Gastrocnemius medialis (tissue), 4 donors: ENCODE data around the gene FGFR4. TPM values are rescaled to one million over a fixed set of nuclear protein-coding genes. Genes with fewer than 3 reads are reported as not detected.

Experiments
- ATAC-seq, 2 donors: fragments of 150-250 bp; one replicate each; pipeline ENCODE4 v1.9.1; 2016
- DNase-seq, 2 donors: peaks; one replicate each; pipeline ENCODE4 v3.0.0-alpha.2; 2019
- H3K27ac ChIP-seq, 4 donors: fragments of 200-600 bp; sonication (generic); 1 replicate in 1 of 4; 2 replicates in 3 of 4; pipeline ENCODE4 v1.5.1; 2016 to 2018; ENCODE audit warnings: mild to moderate bottlenecking in 2 of 4, moderate library complexity in 1 of 4
- H3K27me3 ChIP-seq, 3 donors: fragments of 200-600 bp; sonication (generic) in 2 of 3; 1 replicate in 1 of 3; 2 replicates in 2 of 3; pipeline versions ENCODE4 v1.5.1 to v1.6.0; 2016 to 2019; ENCODE audit warnings: mild to moderate bottlenecking in 1 of 3, moderate library complexity in 1 of 3
- H3K36me3 ChIP-seq, 2 donors: fragments of 200-600 bp; sonication (generic) in 1 of 2; one replicate each; pipeline ENCODE4 v1.5.1; 2017 to 2018
- H3K4me1 ChIP-seq, 2 donors: fragments of 200-600 bp; sonication (generic) in 1 of 2; one replicate each; pipeline ENCODE4 v1.5.1; 2016 to 2017; ENCODE audit warnings: mild to moderate bottlenecking in 2 of 2
- H3K4me3 ChIP-seq, 4 donors: fragments of 200-600 bp; sonication (generic) in 3 of 4; 1 replicate in 1 of 4; 2 replicates in 3 of 4; pipeline ENCODE4 v1.5.1; 2016 to 2019; ENCODE audit warnings: mild to moderate bottlenecking in 2 of 4
- H3K9me3 ChIP-seq, 3 donors: fragments of 200-600 bp; sonication (generic) in 2 of 3; 1 replicate in 1 of 3; 2 replicates in 2 of 3; pipeline ENCODE4 v1.5.1; 2016 to 2019
- POLR2A ChIP-seq, 2 donors: fragments of 450-650 bp; IDR thresholded peaks; one replicate each; pipeline ENCODE4 v1.6.1; 2017; ENCODE audit warnings: antibody characterized with exemption in 2 of 2, mild to moderate bottlenecking in 2 of 2, moderate library complexity in 2 of 2
- in situ Hi-C, 4 donors: fragments of 200-750 bp; cut with MboI; loops; one replicate each; pipeline versions ENCODE4 v1.15.0 to v1.8.0; 2017; ENCODE audit warnings: low sequenced_read_pairs in 4 of 4
- intact Hi-C: fragments of 100-400 bp; cut with DNase I; formaldehyde crosslinking; loops from one replicate; pipeline ENCODE4 v1.15.1; 2023; ENCODE audit warnings: low total_unique reads
- total RNA-seq, 4 donors: library from RNA; depleted of rRNA; stranded (reverse); fragments of >200 nt; gene quantifications; one replicate each; pipeline versions ENCODE4 v1.1.0 to v1.2.3, GENCODE V29; 2016
- TF ChIP-seq, protein P1 (sequence below), 5 experiments: fragments of 450-650 bp in 3 of 5; fragments of 200-600 bp in 2 of 5; sonication (generic) in 2 of 5; IDR thresholded peaks in 4 of 5; conservative IDR thresholded peaks in 1 of 5; 1 replicate in 4 of 5; 2 replicates in 1 of 5; pipeline ENCODE4 v1.5.1; 2016 to 2019; ENCODE audit warnings: antibody characterized with exemption in 5 of 5, mild to moderate bottlenecking in 3 of 5, moderate library complexity in 3 of 5

The FGFR4 gene
- total RNA-seq, 4 donors from 2014 or later: 0.56 to 5.0 (median 2.5) TPM

DNA sequence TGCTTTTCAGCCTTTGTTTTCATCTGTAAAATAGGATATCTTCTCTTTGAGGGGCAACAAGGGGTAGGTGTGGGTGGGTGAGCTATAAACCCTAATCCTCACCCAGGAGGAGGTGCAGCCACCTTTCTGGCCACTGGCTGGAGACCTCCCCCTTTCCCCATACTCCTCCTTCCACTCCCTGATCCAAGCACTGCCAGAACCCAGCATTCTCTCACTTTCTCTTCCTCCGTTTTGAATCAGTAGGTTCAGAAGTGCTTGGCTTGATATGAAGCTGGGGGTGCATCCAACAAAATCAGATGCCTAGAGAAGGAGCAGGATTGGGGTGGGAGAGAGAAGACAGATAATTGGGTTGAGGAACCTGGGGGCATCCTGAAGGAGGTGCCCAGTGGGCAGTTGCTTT lies 40.1 kb downstream of the FGFR4 start:
- TF ChIP-seq POLR2A (IDR thresholded peaks at IDR 0.05): no peak
- TF ChIP-seq, protein P1, sequence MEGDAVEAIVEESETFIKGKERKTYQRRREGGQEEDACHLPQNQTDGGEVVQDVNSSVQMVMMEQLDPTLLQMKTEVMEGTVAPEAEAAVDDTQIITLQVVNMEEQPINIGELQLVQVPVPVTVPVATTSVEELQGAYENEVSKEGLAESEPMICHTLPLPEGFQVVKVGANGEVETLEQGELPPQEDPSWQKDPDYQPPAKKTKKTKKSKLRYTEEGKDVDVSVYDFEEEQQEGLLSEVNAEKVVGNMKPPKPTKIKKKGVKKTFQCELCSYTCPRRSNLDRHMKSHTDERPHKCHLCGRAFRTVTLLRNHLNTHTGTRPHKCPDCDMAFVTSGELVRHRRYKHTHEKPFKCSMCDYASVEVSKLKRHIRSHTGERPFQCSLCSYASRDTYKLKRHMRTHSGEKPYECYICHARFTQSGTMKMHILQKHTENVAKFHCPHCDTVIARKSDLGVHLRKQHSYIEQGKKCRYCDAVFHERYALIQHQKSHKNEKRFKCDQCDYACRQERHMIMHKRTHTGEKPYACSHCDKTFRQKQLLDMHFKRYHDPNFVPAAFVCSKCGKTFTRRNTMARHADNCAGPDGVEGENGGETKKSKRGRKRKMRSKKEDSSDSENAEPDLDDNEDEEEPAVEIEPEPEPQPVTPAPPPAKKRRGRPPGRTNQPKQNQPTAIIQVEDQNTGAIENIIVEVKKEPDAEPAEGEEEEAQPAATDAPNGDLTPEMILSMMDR (IDR thresholded peaks at IDR 0.05 in 4 of 5, conservative IDR thresholded peaks at IDR 0.05 in 1 of 5): no peak
- intact Hi-C loops: no loop called here
- no peak overlapping the region for H3K27ac ChIP-seq
- DNase-seq (no peak), ATAC-seq (no peak)
- no peaks in the 10 kb centered on the region for H3K36me3 ChIP-seq
- H3K4me1 ChIP-seq: no peaks in the 10 kb centered on the region
- in situ Hi-C loops: loop anchor here in 1 of 4 donors (10.0 kb wide), 1 partner anchor 178 kb away; the partner anchor contains the start of genes PRELID1 and RAB24
- no peak overlapping the region for H3K4me3 ChIP-seq
- no peaks in the 10 kb centered on the region for H3K27me3 ChIP-seq
- no peaks in the 10 kb centered on the region for H3K9me3 ChIP-seq

DNA sequence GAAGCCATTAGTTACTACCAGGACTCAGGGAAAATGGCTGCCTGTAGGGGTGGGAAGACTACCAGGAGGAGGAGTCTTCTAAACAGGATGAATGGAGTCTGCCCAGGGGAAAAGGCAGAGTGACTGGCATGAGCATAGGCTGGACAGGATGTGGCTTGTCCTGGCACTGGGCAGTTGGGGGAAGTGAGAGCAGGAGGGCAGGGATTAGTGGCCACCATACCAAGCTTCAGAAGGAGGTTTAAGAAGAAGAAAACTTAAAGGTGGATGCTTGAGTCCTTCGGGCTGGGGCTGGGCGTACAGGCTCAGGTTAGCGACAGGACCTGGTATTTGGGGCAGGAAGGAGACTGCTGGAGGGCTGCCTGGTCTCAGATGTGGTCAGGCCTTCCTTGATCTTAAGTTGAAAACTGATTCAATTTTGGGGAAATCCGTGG lies 41.9 kb downstream of the FGFR4 start:
- in situ Hi-C loops (loop anchor here in 1 of 4 donors (10.0 kb wide), 1 partner anchor 176 kb away; the partner anchor contains the start of genes PRELID1 and RAB24), intact Hi-C loops (no loop called here)
- H3K27me3 ChIP-seq: no peaks in the 10 kb centered on the region
- H3K4me3 ChIP-seq: no peak overlapping the region
- DNase-seq (no peak), ATAC-seq (no peak)
- H3K9me3 ChIP-seq: no peaks in the 10 kb centered on the region
- TF ChIP-seq, protein P1 (IDR thresholded peaks at IDR 0.05 in 4 of 5, conservative IDR thresholded peaks at IDR 0.05 in 1 of 5): no peak
- no peak for TF ChIP-seq POLR2A (IDR thresholded peaks at IDR 0.05)
- no peak overlapping the region for H3K27ac ChIP-seq
- no peaks in the 10 kb centered on the region for H3K4me1 ChIP-seq
- H3K36me3 ChIP-seq: no peaks in the 10 kb centered on the region

DNA sequence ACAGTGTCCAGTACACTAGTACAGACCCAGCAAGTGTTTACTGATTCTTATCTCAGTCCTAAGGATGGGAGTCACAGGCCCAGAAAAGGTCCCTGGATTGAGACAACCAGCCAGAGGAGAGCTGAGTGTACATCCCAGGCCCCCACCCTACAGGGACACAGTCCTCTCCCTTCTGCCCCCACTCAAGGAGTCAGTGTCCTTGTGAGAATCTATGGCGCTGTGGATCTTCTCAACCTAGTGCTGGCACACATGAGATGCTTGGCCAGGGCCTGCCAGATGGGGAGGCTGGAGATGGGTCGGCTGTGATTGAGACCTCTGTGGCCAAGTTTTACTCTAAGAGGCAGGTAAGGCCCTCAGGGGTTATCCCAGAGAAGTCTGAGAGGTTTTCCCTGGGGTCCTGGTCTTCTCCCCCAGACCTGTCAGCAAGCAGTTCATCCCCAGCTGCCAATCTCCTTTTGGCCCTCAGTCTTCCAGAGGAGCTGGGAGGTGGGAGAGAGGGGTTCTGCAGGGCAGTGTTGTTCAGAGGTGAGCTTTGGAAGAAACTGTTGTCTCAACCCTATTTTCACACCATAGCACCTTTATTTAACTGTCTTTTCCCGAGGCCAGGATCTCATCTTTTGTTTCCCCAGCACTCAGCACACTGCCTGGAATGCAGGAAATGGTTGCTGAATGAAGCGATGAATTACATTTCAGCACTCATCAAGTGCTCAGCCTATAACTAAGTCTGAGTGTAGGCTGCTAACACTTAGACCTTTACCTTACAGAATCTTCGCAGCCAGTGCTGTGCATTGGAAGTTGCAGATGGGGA lies 43.7 kb downstream of the FGFR4 start:
- Histone ChIP-seq H3K9me3 (no peaks in the 10 kb centered on the region), H3K4me3 (no peak overlapping the region), H3K36me3 (peaks cover 0 to 4% of the 10 kb centered on the region in 2 donors), H3K4me1 (peaks cover 9 to 10% of the 10 kb centered on the region in 2 donors), H3K27me3 (no peaks in the 10 kb centered on the region), H3K27ac (no peak overlapping the region)
- TF ChIP-seq POLR2A (IDR thresholded peaks at IDR 0.05): no peak
- TF ChIP-seq, protein P1 (IDR thresholded peaks at IDR 0.05 in 4 of 5, conservative IDR thresholded peaks at IDR 0.05 in 1 of 5): no peak
- ATAC-seq (no peak), DNase-seq (no peak)
- in situ Hi-C loops: no loop called here
- intact Hi-C loops: loop anchor here (5.0 to 10.0 kb wide), 2 partner anchors 126 to 172 kb away; partner anchors contain the start of genes PRELID1, RAB24 and UIMC1

DNA sequence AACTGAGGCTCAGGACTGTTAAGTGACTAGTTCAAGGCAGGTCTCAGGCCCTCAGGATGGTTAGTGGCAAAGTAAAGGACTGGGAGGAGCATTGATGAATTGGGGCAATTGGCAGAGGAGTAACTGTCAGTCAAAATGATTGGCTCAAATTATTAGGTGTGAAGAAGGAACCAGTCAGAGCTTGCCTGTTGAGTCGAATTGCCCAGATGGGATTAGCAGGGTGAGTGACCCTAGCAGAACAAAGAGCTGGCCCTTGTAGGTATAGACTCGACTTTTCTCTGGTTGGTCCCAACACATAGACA lies 44.3 kb downstream of the FGFR4 start:
- TF ChIP-seq POLR2A (IDR thresholded peaks at IDR 0.05): no peak
- TF ChIP-seq, protein P1 (IDR thresholded peaks at IDR 0.05 in 4 of 5, conservative IDR thresholded peaks at IDR 0.05 in 1 of 5): no peak
- intact Hi-C loops: loop anchor here (5.0 to 10.0 kb wide), 2 partner anchors 126 to 171 kb away; partner anchors contain the start of genes PRELID1, RAB24 and UIMC1
- no peak for ATAC-seq
- H3K4me1 ChIP-seq: peaks cover 15% of the 10 kb centered on the region in 2 donors
- no peak overlapping the region for H3K4me3 ChIP-seq
- H3K9me3 ChIP-seq: no peaks in the 10 kb centered on the region
- H3K27ac ChIP-seq: no peak overlapping the region
- in situ Hi-C loops: no loop called here
- no peak for DNase-seq
- H3K27me3 ChIP-seq: no peaks in the 10 kb centered on the region
- peaks cover 0 to 10% of the 10 kb centered on the region in 2 donors for H3K36me3 ChIP-seq
